ACC112 (cell line): Measurements from ENCODE around the gene ADAMTS15.
A peak's percentile ranks its signal among the peaks of the same experiment; 100 is the strongest.

ENCODE experiments used
- H2AFZ ChIP-seq: fragments of 200-600 bp; sonication (generic); one replicate; pipeline ENCODE4 v1.6.0; 2017; ENCODE audit warnings: antibody characterized with exemption, low read length; ENCODE audit not compliant: unreplicated experiment
- H3K27ac ChIP-seq: fragments of 200-600 bp; sonication (generic); 2 replicates; pipeline ENCODE4 v1.5.1; 2014; ENCODE audit warnings: low read depth, mild to moderate bottlenecking, antibody characterized with exemption, low read length, moderate library complexity
- H3K27me3 ChIP-seq: fragments of 200-600 bp; sonication (generic); 2 replicates; pipeline ENCODE4 v1.6.1; 2014; ENCODE audit warnings: mild to moderate bottlenecking, antibody characterized with exemption, low read length, moderate library complexity, mixed read lengths; ENCODE audit not compliant: insufficient read depth
- H3K36me3 ChIP-seq: fragments of 200-600 bp; sonication (generic); 2 replicates; pipeline ENCODE4 v1.6.1; 2016; ENCODE audit warnings: mild to moderate bottlenecking, antibody characterized with exemption, low read length, moderate library complexity, mixed read lengths; ENCODE audit not compliant: insufficient read depth
- H3K4me1 ChIP-seq: fragments of 200-600 bp; sonication (generic); one replicate; pipeline ENCODE4 v1.6.1; 2016; ENCODE audit warnings: low read length, mixed read lengths; ENCODE audit not compliant: insufficient read depth, unreplicated experiment, control insufficient read depth
- H3K4me3 ChIP-seq: fragments of 200-600 bp; sonication (generic); 2 replicates; pipeline ENCODE4 v1.5.1; 2014; ENCODE audit warnings: mild to moderate bottlenecking, low read depth, low read length
- H3K79me2 ChIP-seq: fragments of 200-600 bp; sonication (generic); one replicate; pipeline ENCODE4 v1.6.0; 2016; ENCODE audit warnings: low read length; ENCODE audit not compliant: control insufficient read depth, unreplicated experiment, insufficient read depth

Gene ADAMTS15

GRCh38 chr11:130428316-130429119 is 19.9 kb upstream of the ADAMTS15 start, which contains the start of gene ADAMTS8:
Gene ADAMTS8 (minus strand): TSS chr11:130428609. CDS start chr11:130428286, 323 bp downstream.
- peaks cover 62% of the 10 kb centered on the region for H3K27me3 ChIP-seq
- H2AFZ ChIP-seq, result peak within 1 kb of the TSS; percentile 38

GRCh38 chr11:130429120-130429681 is 19.2 kb upstream of the ADAMTS15 start:
- Histone ChIP-seq H2AFZ (no peak overlapping the region), H3K27ac (no peak overlapping the region), H3K79me2 (no peaks in the 10 kb centered on the region), H3K36me3 (no peaks in the 10 kb centered on the region), H3K4me1 (peaks cover 5% of the 10 kb centered on the region), H3K27me3 (peaks cover 59% of the 10 kb centered on the region), H3K4me3 (no peak overlapping the region)

More at GRCh38 chr11:130428316-130429119, 19.9 kb upstream of the ADAMTS15 start, which contains the start of gene ADAMTS8:
- Histone ChIP-seq H3K4me3 (peak within 1 kb of the TSS; percentile 63), H3K27ac (no peak within 1 kb of the TSS), H3K4me1 (peaks cover 3% of the 10 kb centered on the region), H3K36me3 (no peaks in the 10 kb centered on the region), H3K79me2 (no peaks in the 10 kb centered on the region)

GRCh38 chr11:130429983-130430382 is 18.5 kb upstream of the ADAMTS15 start:
- H3K36me3 ChIP-seq, result no peaks in the 10 kb centered on the region
- H2AFZ ChIP-seq, result no peak overlapping the region
- no peak overlapping the region for H3K4me3 ChIP-seq
- no peaks in the 10 kb centered on the region for H3K79me2 ChIP-seq
- H3K4me1 ChIP-seq, result peaks cover 7% of the 10 kb centered on the region
- no peak overlapping the region for H3K27ac ChIP-seq
- peaks cover 51% of the 10 kb centered on the region for H3K27me3 ChIP-seq

GRCh38 chr11:130431331-130431773 is 17.1 kb upstream of the ADAMTS15 start:
- Histone ChIP-seq H3K36me3 (no peaks in the 10 kb centered on the region), H3K27me3 (peaks cover 40% of the 10 kb centered on the region), H2AFZ (no peak overlapping the region)

GRCh38 chr11:130431801-130432200 is 16.6 kb upstream of the ADAMTS15 start:
- no peaks in the 10 kb centered on the region for H3K36me3 ChIP-seq
- peaks cover 22% of the 10 kb centered on the region for H3K4me1 ChIP-seq
- H3K79me2 ChIP-seq, result no peaks in the 10 kb centered on the region
- no peak overlapping the region for H3K27ac ChIP-seq
- no peak overlapping the region for H2AFZ ChIP-seq
- H3K27me3 ChIP-seq, result peaks cover 36% of the 10 kb centered on the region
- peak overlapping the region; percentile 42; the same call in 1 of the 2 replicates for H3K4me3 ChIP-seq

More at GRCh38 chr11:130431331-130431773, 17.1 kb upstream of the ADAMTS15 start:
- Histone ChIP-seq H3K4me3 (peak overlapping the region; percentile 42; the same call in 1 of the 2 replicates), H3K27ac (no peak overlapping the region), H3K4me1 (peaks cover 20% of the 10 kb centered on the region), H3K79me2 (no peaks in the 10 kb centered on the region)

- Histone ChIP-seq H3K4me3 (no peak overlapping the region), H3K36me3 (no peaks in the 10 kb centered on the region), H3K27ac (no peak overlapping the region), H3K4me1 (peaks cover 22% of the 10 kb centered on the region), H3K79me2 (no peaks in the 10 kb centered on the region), H2AFZ (no peak overlapping the region), H3K27me3 (peaks cover 23% of the 10 kb centered on the region)
Observed at GRCh38 chr11:130433357-130433756, 15.1 kb upstream of the ADAMTS15 start.

- H3K27me3 ChIP-seq, result peaks cover 10% of the 10 kb centered on the region
- no peaks in the 10 kb centered on the region for H3K79me2 ChIP-seq
- peaks cover 22% of the 10 kb centered on the region for H3K4me1 ChIP-seq
- H3K36me3 ChIP-seq, result no peaks in the 10 kb centered on the region
- peak overlapping the region; percentile 83 for H3K4me3 ChIP-seq
- H3K27ac ChIP-seq, result peak overlapping the region; percentile 80
- peak overlapping the region; percentile 99 for H2AFZ ChIP-seq
Observed at GRCh38 chr11:130434521-130435223, 13.8 kb upstream of the ADAMTS15 start.

GRCh38 chr11:130435671-130436070 is 12.8 kb upstream of the ADAMTS15 start:
- H2AFZ ChIP-seq, result no peak overlapping the region
- H3K4me3 ChIP-seq, result peak overlapping the region; percentile 83; the same call in 1 of the 2 replicates
- H3K36me3 ChIP-seq, result no peaks in the 10 kb centered on the region
- peak overlapping the region; percentile 80 for H3K27ac ChIP-seq
- H3K4me1 ChIP-seq, result peaks cover 22% of the 10 kb centered on the region
- no peaks in the 10 kb centered on the region for H3K79me2 ChIP-seq
- H3K27me3 ChIP-seq, result no peaks in the 10 kb centered on the region

- no peak overlapping the region for H3K4me3 ChIP-seq
- no peaks in the 10 kb centered on the region for H3K79me2 ChIP-seq
- H3K4me1 ChIP-seq, result peaks cover 22% of the 10 kb centered on the region
- no peak overlapping the region for H3K27ac ChIP-seq
- H2AFZ ChIP-seq, result no peak overlapping the region
- H3K36me3 ChIP-seq, result no peaks in the 10 kb centered on the region
- H3K27me3 ChIP-seq, result no peaks in the 10 kb centered on the region
Observed at GRCh38 chr11:130436171-130436570, 12.3 kb upstream of the ADAMTS15 start.

- peaks cover 20% of the 10 kb centered on the region for H3K4me1 ChIP-seq
- no peaks in the 10 kb centered on the region for H3K27me3 ChIP-seq
- H3K36me3 ChIP-seq, result no peaks in the 10 kb centered on the region
- no peak overlapping the region for H3K27ac ChIP-seq
- no peaks in the 10 kb centered on the region for H3K79me2 ChIP-seq
- H3K4me3 ChIP-seq, result no peak overlapping the region
- H2AFZ ChIP-seq, result no peak overlapping the region
Observed at GRCh38 chr11:130437848-130438247, 10.6 kb upstream of the ADAMTS15 start.
